GM23248 (cell line): ENCODE measurements around the gene PDILT. TPM values are rescaled to one million over a fixed set of nuclear protein-coding genes. Genes with fewer than 3 reads are reported as not detected.
A peak's percentile ranks its signal among the peaks of the same experiment; 100 is the strongest.

ENCODE experiments used
- DNase-seq: peaks from one replicate; pipeline ENCODE4 v3.0.0-alpha.2; 2015
- H2AFZ ChIP-seq: fragments of 200-600 bp; sonication (generic); 2 replicates; pipeline ENCODE4 v1.6.1; 2016; ENCODE audit warnings: antibody characterized with exemption
- H3F3A ChIP-seq: fragments of 200-600 bp; sonication (generic); 2 replicates; pipeline ENCODE4 v1.6.1; 2016; ENCODE audit warnings: mild to moderate bottlenecking, antibody characterized with exemption, mixed run types; ENCODE audit not compliant: insufficient read depth
- H3K27ac ChIP-seq: fragments of 200-600 bp; sonication (generic); 2 replicates; pipeline ENCODE4 v1.5.1; 2016; ENCODE audit warnings: mild to moderate bottlenecking
- H3K27me3 ChIP-seq: fragments of 200-600 bp; sonication (generic); replicated peaks from 2 replicates; pipeline ENCODE4 v1.6.1; 2016; ENCODE audit warnings: mild to moderate bottlenecking; ENCODE audit not compliant: insufficient read depth
- H3K36me3 ChIP-seq: fragments of 200-600 bp; sonication (generic); 2 replicates; pipeline ENCODE4 v1.6.1; 2016; ENCODE audit warnings: low read depth, mild to moderate bottlenecking
- H3K4me1 ChIP-seq: fragments of 200-600 bp; sonication (generic); 2 replicates; pipeline ENCODE4 v1.6.1; 2016; ENCODE audit warnings: mild to moderate bottlenecking; ENCODE audit not compliant: insufficient read depth
- H3K4me2 ChIP-seq: fragments of 200-600 bp; sonication (generic); one replicate; pipeline ENCODE4 v1.6.1; 2016; ENCODE audit warnings: mild to moderate bottlenecking; ENCODE audit not compliant: unreplicated experiment
- H3K4me3 ChIP-seq: fragments of 200-600 bp; sonication (generic); 2 replicates; pipeline ENCODE4 v1.5.1; 2016; ENCODE audit warnings: mild to moderate bottlenecking
- H3K79me2 ChIP-seq: fragments of 200-600 bp; sonication (generic); 2 replicates; pipeline ENCODE4 v1.6.1; 2016; ENCODE audit warnings: mild to moderate bottlenecking; ENCODE audit not compliant: insufficient read depth
- H3K9ac ChIP-seq: fragments of 200-600 bp; sonication (generic); 2 replicates; pipeline ENCODE4 v1.6.1; 2016; ENCODE audit warnings: mild to moderate bottlenecking
- H3K9me2 ChIP-seq: fragments of 200-600 bp; sonication (generic); 2 replicates; pipeline ENCODE4 v1.6.1; 2016; ENCODE audit warnings: mixed run types, mild to moderate bottlenecking, moderate library complexity; ENCODE audit not compliant: insufficient read depth
- H3K9me3 ChIP-seq: fragments of 200-600 bp; sonication (generic); one replicate; pipeline ENCODE4 v1.6.1; 2017; ENCODE audit warnings: low read depth
- H4K20me1 ChIP-seq: fragments of 200-600 bp; sonication (generic); 2 replicates; pipeline ENCODE4 v1.6.0; 2016; ENCODE audit not compliant: insufficient read depth
- EZH2 ChIP-seq: fragments of 200-600 bp; sonication (generic); IDR thresholded peaks from 2 replicates; pipeline ENCODE4 v1.6.1; 2018; ENCODE audit warnings: antibody characterized with exemption, mild to moderate bottlenecking; ENCODE audit not compliant: insufficient read depth, poor library complexity, severe bottlenecking
- EZH2phosphoT487 ChIP-seq: fragments of 200-600 bp; sonication (generic); IDR thresholded peaks from 2 replicates; pipeline ENCODE4 v1.6.1; 2018; ENCODE audit warnings: antibody characterized with exemption, moderate library complexity, mild to moderate bottlenecking, low read depth; ENCODE audit not compliant: insufficient read depth
- WGBS, 2 experiments: methylation state at CpG; one replicate each; pipeline ENCODE4 v1.1.6; 2015 to 2017; ENCODE audit warnings: low lambda C conversion rate in 2 of 2, low coverage in 1 of 2; ENCODE audit errors: missing lambda C conversion rate in 2 of 2; 5-methylcytosine and 5-hydroxymethylcytosine counted together
- in situ Hi-C: fragments of 300-500 bp; cut with MboI; formaldehyde crosslinking; loops from 2 replicates; pipeline ENCODE4 v1.15.0; 2020
- polyA plus RNA-seq: library from polyadenylated mRNA; unstranded; fragments of >200 nt; fragmentation: Nextera tagmentation; extraction: Ambion mirVana; gene quantifications from 2 replicates; pipeline ENCODE4 v1.2.1, GENCODE V29; 2016
- total RNA-seq: library from RNA; depleted of rRNA; stranded (reverse); fragments of >200 nt; shearing (Covaris generic); gene quantifications from 2 replicates; pipeline ENCODE4 v1.2.3, GENCODE V29; 2014

Gene PDILT
- total and polyA plus RNA-seq, 2 experiments from 2014 or later: not detected

DNA sequence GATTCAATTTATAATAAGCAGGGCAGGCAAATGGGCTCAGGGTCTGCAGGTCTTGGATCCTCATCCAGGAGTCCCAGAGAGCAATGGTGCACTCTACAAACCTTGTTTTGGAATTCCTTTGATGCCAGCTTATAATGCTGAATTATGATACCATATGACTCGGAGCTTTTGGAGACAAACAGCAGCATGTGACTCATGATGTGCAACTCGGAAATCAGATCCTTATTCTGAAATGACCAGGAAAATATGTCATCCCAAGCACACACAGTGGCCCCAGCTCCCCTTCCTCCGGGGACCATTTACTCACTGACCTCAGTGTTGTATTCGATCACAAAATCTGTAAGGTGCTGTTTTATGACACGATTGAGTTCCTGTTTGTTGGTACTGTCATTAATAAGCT is 31.8 kb downstream of the PDILT start:
- no peaks in the 10 kb centered on the region for H3K9me2 ChIP-seq
- in situ Hi-C loops: no loop called here
- 19 to 25% methylated on average over 5 of the region's 5 CpGs for WGBS, 2 experiments
- no peak overlapping the region for H2AFZ ChIP-seq
- TF ChIP-seq EZH2phosphoT487 (no peak), EZH2 (no peak)
- no peak overlapping the region for H3K27ac ChIP-seq
- H3K79me2 ChIP-seq: no peaks in the 10 kb centered on the region
- H3K36me3 ChIP-seq: no peaks in the 10 kb centered on the region
- H3F3A ChIP-seq: no peaks in the 10 kb centered on the region
- no peaks in the 10 kb centered on the region for H3K27me3 ChIP-seq
- H3K4me1 ChIP-seq: no peaks in the 10 kb centered on the region
- H3K4me3 ChIP-seq: no peak overlapping the region
- no peaks in the 10 kb centered on the region for H3K9me3 ChIP-seq
- H4K20me1 ChIP-seq: no peaks in the 10 kb centered on the region
- no peak overlapping the region for H3K4me2 ChIP-seq
- DNase-seq: peak; percentile 16
- H3K9ac ChIP-seq: no peak overlapping the region

GRCh38 chr16:20369452-20370054 is 35.0 kb downstream of the PDILT start:
- WGBS, 2 experiments: 21 to 24% methylated on average over 9 of the region's 9 CpGs
- DNase-seq: no peak
- TF ChIP-seq EZH2phosphoT487: no peak
- no peak for TF ChIP-seq EZH2
- Histone ChIP-seq H3K4me1 (no peaks in the 10 kb centered on the region), H3K79me2 (no peaks in the 10 kb centered on the region), H3K36me3 (no peaks in the 10 kb centered on the region), H2AFZ (no peak overlapping the region), H3K4me2 (no peak overlapping the region), H3K9me3 (no peaks in the 10 kb centered on the region), H3K4me3 (no peak overlapping the region), H3K9me2 (no peaks in the 10 kb centered on the region), H3F3A (no peaks in the 10 kb centered on the region), H3K27ac (no peak overlapping the region), H4K20me1 (no peaks in the 10 kb centered on the region), H3K27me3 (no peaks in the 10 kb centered on the region), H3K9ac (no peak overlapping the region)
- in situ Hi-C loops: no loop called here

- Histone ChIP-seq H3K4me2 (no peak overlapping the region), H3K27ac (no peak overlapping the region), H3K27me3 (no peaks in the 10 kb centered on the region), H3K9me2 (no peaks in the 10 kb centered on the region), H4K20me1 (no peaks in the 10 kb centered on the region), H3K4me3 (no peak overlapping the region), H3F3A (no peaks in the 10 kb centered on the region), H3K9me3 (no peaks in the 10 kb centered on the region), H3K4me1 (no peaks in the 10 kb centered on the region), H3K36me3 (no peaks in the 10 kb centered on the region), H3K79me2 (no peaks in the 10 kb centered on the region), H2AFZ (no peak overlapping the region), H3K9ac (no peak overlapping the region)
- no peak for DNase-seq
- 23 to 30% methylated on average over 3 of the region's 3 CpGs for WGBS, 2 experiments
- TF ChIP-seq EZH2 (no peak), EZH2phosphoT487 (no peak)
- in situ Hi-C loops: no loop called here
Measured at GRCh38 chr16:20364051-20364450, 40.5 kb downstream of the PDILT start.

DNA sequence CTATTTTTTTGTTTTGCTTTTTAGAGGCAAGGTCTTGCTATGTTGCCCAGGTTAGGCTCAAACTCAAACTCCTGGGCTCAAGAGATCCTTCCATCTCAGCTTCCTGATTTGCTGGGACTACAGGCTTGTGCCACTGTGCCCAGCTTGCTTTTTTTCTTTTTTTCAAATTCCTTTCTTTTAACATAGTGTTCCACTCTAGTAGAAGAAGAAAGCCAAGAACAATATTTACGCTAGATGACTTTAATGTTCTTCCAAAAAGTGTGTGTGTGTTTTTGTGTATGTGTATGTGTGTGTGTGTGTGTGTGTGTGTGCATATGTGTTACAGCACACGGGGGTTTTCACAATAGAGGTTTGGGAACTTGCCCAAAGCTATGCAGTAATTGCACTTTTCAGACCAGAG is 41.3 kb downstream of the PDILT start:
- Histone ChIP-seq H3K27me3 (no peaks in the 10 kb centered on the region), H3K9me3 (no peaks in the 10 kb centered on the region), H3K4me2 (no peak overlapping the region), H3K27ac (no peak overlapping the region), H3F3A (no peaks in the 10 kb centered on the region), H3K36me3 (no peaks in the 10 kb centered on the region), H4K20me1 (no peaks in the 10 kb centered on the region), H3K9ac (no peak overlapping the region), H2AFZ (no peak overlapping the region), H3K4me1 (no peaks in the 10 kb centered on the region), H3K9me2 (no peaks in the 10 kb centered on the region), H3K79me2 (no peaks in the 10 kb centered on the region), H3K4me3 (no peak overlapping the region)
- DNase-seq: no peak
- TF ChIP-seq EZH2: no peak
- TF ChIP-seq EZH2phosphoT487: no peak
- in situ Hi-C loops: no loop called here
- WGBS, 2 experiments: 11 to 13% methylated on average over 2 of the region's 2 CpGs

- no peaks in the 10 kb centered on the region for H3K79me2 ChIP-seq
- H3F3A ChIP-seq: no peaks in the 10 kb centered on the region
- H3K36me3 ChIP-seq: no peaks in the 10 kb centered on the region
- no peak overlapping the region for H3K4me3 ChIP-seq
- H3K4me1 ChIP-seq: no peaks in the 10 kb centered on the region
- no peaks in the 10 kb centered on the region for H3K27me3 ChIP-seq
- H3K9ac ChIP-seq: no peak overlapping the region
- H2AFZ ChIP-seq: no peak overlapping the region
- in situ Hi-C loops: no loop called here
- H4K20me1 ChIP-seq: no peaks in the 10 kb centered on the region
- no peak overlapping the region for H3K27ac ChIP-seq
- DNase-seq: no peak
- no peaks in the 10 kb centered on the region for H3K9me2 ChIP-seq
- TF ChIP-seq EZH2phosphoT487 (no peak), EZH2 (no peak)
- WGBS, 2 experiments: 17 to 21% methylated on average over 2 of the region's 2 CpGs
- no peak overlapping the region for H3K4me2 ChIP-seq
- no peaks in the 10 kb centered on the region for H3K9me3 ChIP-seq
Measured at GRCh38 chr16:20359997-20360396, 44.5 kb downstream of the PDILT start.
